Stomach (tissue), 9 donors: ENCODE results near the gene GPRIN1. TPM values are rescaled to one million over a fixed set of nuclear protein-coding genes. Genes with fewer than 3 reads are reported as not detected.
A peak's percentile ranks its signal among the peaks of the same experiment; 100 is the strongest.

ENCODE experiments used
- DNase-seq, 2 donors: peaks; one replicate each; pipeline versions ENCODE4 v3.0.0 to v3.0.0-alpha.2; 2013 to 2019
- H3K27ac ChIP-seq, 5 donors: fragments of 200-600 bp in 4 of 5; sonication (generic) in 4 of 5; one replicate each; pipeline ENCODE4 v1.5.1; 2013 to 2019; ENCODE audit warnings: mild to moderate bottlenecking in 1 of 5, moderate library complexity in 1 of 5
- H3K27me3 ChIP-seq, 3 donors: fragments of 200-600 bp; sonication (generic); one replicate each; pipeline ENCODE4 v1.5.1; 2017 to 2019; ENCODE audit warnings: mixed run types in 1 of 3
- H3K36me3 ChIP-seq, 4 donors: fragments of 200-600 bp; sonication (generic); 1 replicate in 3 of 4; 2 replicates in 1 of 4; pipeline ENCODE4 v1.5.1; 2016 to 2019
- H3K4me1 ChIP-seq, 4 donors: fragments of 200-600 bp; sonication (generic); one replicate each; pipeline ENCODE4 v1.5.1; 2016 to 2019
- H3K4me3 ChIP-seq, 4 donors: fragments of 200-600 bp; sonication (generic) in 3 of 4; one replicate each; pipeline ENCODE4 v1.5.1; 2016 to 2019; ENCODE audit warnings: mild to moderate bottlenecking in 1 of 4
- H3K9me3 ChIP-seq, 4 donors: fragments of 200-600 bp; sonication (generic); one replicate each; pipeline ENCODE4 v1.5.1; 2016 to 2019
- EP300 ChIP-seq: sonication (generic); formaldehyde crosslinking; IDR thresholded peaks from one replicate; pipeline ENCODE4 v1.6.1; 2017; ENCODE audit warnings: antibody characterized with exemption
- POLR2A ChIP-seq, 4 donors: fragments of 450-650 bp; IDR thresholded peaks; one replicate each; pipeline ENCODE4 v1.6.1; 2016; ENCODE audit warnings: antibody characterized with exemption in 4 of 4, control low read depth in 2 of 4, mild to moderate bottlenecking in 1 of 4, moderate library complexity in 1 of 4
- POLR2AphosphoS5 ChIP-seq, 3 donors: sonication (generic); formaldehyde crosslinking; IDR thresholded peaks; one replicate each; pipeline ENCODE4 v1.6.1; 2016; ENCODE audit warnings: antibody characterized with exemption in 3 of 3
- WGBS, 5 donors: extraction: QIAGEN DNeasy Blood & Tissue Kit in 3 of 5; methylation state at CpG; one replicate each; pipeline versions ENCODE4 v1.1.5 to v1.1.7; 2013 to 2018; 5-methylcytosine and 5-hydroxymethylcytosine counted together
- intact Hi-C: fragments of 100-400 bp; cut with DNase I; formaldehyde crosslinking; loops from one replicate; pipeline ENCODE4 v1.15.1; 2023; ENCODE audit warnings: low total_unique reads
- polyA plus RNA-seq, 3 donors: library from polyadenylated mRNA; stranded (reverse); fragments of 200-250 nt; gene quantifications; one replicate each; pipeline ENCODE4 v1.2.3, GENCODE V29; 2013
- total RNA-seq, 5 donors: library from RNA; depleted of rRNA; stranded (reverse); fragments of >200 nt; gene quantifications; one replicate each; pipeline versions ENCODE4 v1.1.0 to v1.2.3, GENCODE V29; 2014 to 2016
- TF ChIP-seq, protein P1 (sequence below), 7 experiments: fragments of 450-650 bp in 4 of 7; fragments of 200-600 bp in 3 of 7; sonication (generic) in 3 of 7; IDR thresholded peaks; one replicate each; pipeline ENCODE4 v1.5.1; 2016 to 2019; ENCODE audit warnings: antibody characterized with exemption in 7 of 7, control low read depth in 2 of 7, mild to moderate bottlenecking in 1 of 7
- donor health status: healthy with polysubstance abuse.
- donor health status: Bipolar disorder and iron deficiency.
- donor health status: healthy.

The GPRIN1 gene
- total and polyA plus RNA-seq, 8 donors, result 0.30 to 1.4 (median 0.59) TPM; not detected in 2

DNA sequence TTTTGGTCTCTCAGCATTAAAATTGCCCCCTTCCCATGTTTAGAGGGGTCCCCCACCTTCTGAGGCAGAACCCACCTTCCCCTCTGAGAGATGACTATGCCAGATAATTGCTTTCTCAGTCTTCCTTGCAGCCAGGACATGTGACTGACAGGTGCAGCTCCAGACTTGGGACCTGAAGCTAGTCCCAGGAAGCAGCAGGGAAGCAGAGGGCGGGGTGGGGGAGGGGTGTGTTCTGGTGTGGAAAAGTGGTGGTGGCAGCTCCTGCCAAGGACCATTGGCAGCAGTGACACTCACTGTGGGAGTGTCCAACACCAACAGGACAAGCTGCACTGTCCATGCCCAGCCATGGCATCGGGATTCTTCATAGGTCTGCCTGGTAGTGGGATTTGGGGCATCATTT lies 22.8 kb upstream of the GPRIN1 start:
- Histone ChIP-seq H3K4me3 (no peak overlapping the region), H3K9me3 (no peaks in the 10 kb centered on the region)

DNA sequence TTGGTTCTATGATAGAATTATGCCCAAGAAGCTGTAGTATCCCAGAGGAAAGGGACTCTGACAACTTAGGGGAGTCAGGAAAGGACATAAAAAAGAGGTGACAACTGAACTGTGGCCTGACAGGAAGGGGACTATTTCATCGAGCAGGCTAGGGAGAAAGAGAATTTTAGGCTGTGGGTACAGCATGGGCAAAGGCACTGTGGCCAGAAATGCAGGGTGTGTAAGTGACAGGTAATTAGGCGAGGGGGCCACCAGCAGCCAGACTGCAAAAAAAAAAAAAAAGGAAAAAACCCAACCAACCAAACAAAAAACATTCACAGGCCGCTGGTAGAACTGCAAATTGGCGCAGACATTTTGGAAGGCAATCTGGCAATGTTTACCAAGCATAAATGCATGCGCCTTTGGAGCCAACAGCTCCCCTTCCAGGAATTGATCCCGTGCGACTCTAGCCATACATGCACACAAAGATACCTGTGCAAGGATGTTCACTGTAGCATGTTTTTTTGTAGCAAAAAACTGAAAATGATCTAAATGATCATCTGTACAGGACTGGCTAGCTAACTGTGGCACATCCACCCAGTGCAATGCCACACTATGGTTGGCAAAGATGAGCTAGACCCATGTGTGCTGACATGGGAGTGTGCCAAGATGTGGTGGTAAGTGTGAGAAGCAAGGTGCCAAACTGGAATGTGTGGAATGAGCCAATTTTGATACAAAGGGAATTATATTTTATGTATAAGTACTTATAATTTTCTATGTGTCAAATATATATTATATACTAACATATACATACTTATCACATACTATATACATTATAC lies 21.6 kb upstream of the GPRIN1 start:
- DNase-seq, result no peak
- peaks cover 11 to 97% (median 73%) of the 10 kb centered on the region in 3 donors for H3K27me3 ChIP-seq
- intact Hi-C loops, result no loop called here
- H3K4me3 ChIP-seq, result no peak overlapping the region
- no peaks in the 10 kb centered on the region for H3K36me3 ChIP-seq
- no peak overlapping the region for H3K27ac ChIP-seq
- peaks cover 13 to 22% (median 20%) of the 10 kb centered on the region in 4 donors for H3K4me1 ChIP-seq
- 61 to 76% (median 69%) methylated on average over 7 of the region's 7 CpGs for WGBS, 5 donors
- TF ChIP-seq EP300, result no peak
- TF ChIP-seq, protein P1, sequence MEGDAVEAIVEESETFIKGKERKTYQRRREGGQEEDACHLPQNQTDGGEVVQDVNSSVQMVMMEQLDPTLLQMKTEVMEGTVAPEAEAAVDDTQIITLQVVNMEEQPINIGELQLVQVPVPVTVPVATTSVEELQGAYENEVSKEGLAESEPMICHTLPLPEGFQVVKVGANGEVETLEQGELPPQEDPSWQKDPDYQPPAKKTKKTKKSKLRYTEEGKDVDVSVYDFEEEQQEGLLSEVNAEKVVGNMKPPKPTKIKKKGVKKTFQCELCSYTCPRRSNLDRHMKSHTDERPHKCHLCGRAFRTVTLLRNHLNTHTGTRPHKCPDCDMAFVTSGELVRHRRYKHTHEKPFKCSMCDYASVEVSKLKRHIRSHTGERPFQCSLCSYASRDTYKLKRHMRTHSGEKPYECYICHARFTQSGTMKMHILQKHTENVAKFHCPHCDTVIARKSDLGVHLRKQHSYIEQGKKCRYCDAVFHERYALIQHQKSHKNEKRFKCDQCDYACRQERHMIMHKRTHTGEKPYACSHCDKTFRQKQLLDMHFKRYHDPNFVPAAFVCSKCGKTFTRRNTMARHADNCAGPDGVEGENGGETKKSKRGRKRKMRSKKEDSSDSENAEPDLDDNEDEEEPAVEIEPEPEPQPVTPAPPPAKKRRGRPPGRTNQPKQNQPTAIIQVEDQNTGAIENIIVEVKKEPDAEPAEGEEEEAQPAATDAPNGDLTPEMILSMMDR (IDR thresholded peaks at IDR 0.05), result no peak
- no peak for TF ChIP-seq POLR2AphosphoS5 (IDR thresholded peaks at IDR 0.05)
- no peak for TF ChIP-seq POLR2A (IDR thresholded peaks at IDR 0.05)
- no peaks in the 10 kb centered on the region for H3K9me3 ChIP-seq

More for the DNA sequence above, 22.8 kb upstream of the GPRIN1 start:
- TF ChIP-seq, protein P1 (IDR thresholded peaks at IDR 0.05), result no peak
- TF ChIP-seq POLR2AphosphoS5 (IDR thresholded peaks at IDR 0.05) (no peak), POLR2A (IDR thresholded peaks at IDR 0.05) (no peak), EP300 (no peak)
- intact Hi-C loops, result no loop called here
- H3K27me3 ChIP-seq, result peaks cover 11 to 92% (median 61%) of the 10 kb centered on the region in 3 donors
- H3K4me1 ChIP-seq, result peaks cover 13 to 22% (median 19%) of the 10 kb centered on the region in 4 donors
- H3K27ac ChIP-seq, result no peak overlapping the region
- no peaks in the 10 kb centered on the region for H3K36me3 ChIP-seq
- WGBS, 5 donors, result 77 to 94% (median 88%) methylated on average over 2 of the region's 2 CpGs
- DNase-seq, result no peak

DNA sequence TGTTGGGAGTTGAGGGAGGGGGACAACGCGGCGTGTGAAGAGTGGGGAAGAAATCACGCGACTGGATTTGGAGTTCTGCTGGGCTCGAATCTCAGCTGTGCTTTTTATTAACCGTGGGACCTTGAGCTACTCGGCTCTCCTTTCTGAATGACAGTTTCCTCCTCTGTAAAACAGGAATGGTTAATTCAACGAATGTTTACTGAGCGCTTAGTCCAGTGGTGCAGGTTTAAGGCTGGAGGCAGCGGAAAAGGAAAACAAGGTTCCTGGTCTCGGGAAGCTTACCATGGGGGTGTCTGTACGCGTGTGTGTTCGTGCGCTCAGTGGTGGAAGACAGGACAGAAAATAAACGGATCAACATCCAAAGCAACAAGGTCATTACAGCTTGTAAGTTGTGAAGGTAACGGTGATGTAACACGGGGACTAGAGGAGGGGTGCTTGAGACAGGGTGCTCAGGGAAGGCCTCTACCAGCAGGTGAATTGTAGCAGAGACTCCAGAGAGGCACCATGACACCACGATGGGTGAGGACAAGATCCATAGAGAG lies 20.8 kb upstream of the GPRIN1 start:
- Histone ChIP-seq H3K9me3 (no peaks in the 10 kb centered on the region), H3K36me3 (no peaks in the 10 kb centered on the region), H3K4me3 (peak overlapping the region; percentile 31 to 48 (median 36)), H3K4me1 (peaks cover 13 to 23% (median 20%) of the 10 kb centered on the region in 4 donors), H3K27ac (no peak overlapping the region), H3K27me3 (peaks cover 11 to 97% (median 79%) of the 10 kb centered on the region in 3 donors)
- intact Hi-C loops, result no loop called here
- DNase-seq, result no peak
- TF ChIP-seq POLR2A (IDR thresholded peaks at IDR 0.05) (no peak), EP300 (no peak), POLR2AphosphoS5 (IDR thresholded peaks at IDR 0.05) (no peak)
- TF ChIP-seq, protein P1 (IDR thresholded peaks at IDR 0.05), result no peak
- WGBS, 5 donors, result 6 to 9% (median 7%) methylated on average over 20 of the region's 20 CpGs

DNA sequence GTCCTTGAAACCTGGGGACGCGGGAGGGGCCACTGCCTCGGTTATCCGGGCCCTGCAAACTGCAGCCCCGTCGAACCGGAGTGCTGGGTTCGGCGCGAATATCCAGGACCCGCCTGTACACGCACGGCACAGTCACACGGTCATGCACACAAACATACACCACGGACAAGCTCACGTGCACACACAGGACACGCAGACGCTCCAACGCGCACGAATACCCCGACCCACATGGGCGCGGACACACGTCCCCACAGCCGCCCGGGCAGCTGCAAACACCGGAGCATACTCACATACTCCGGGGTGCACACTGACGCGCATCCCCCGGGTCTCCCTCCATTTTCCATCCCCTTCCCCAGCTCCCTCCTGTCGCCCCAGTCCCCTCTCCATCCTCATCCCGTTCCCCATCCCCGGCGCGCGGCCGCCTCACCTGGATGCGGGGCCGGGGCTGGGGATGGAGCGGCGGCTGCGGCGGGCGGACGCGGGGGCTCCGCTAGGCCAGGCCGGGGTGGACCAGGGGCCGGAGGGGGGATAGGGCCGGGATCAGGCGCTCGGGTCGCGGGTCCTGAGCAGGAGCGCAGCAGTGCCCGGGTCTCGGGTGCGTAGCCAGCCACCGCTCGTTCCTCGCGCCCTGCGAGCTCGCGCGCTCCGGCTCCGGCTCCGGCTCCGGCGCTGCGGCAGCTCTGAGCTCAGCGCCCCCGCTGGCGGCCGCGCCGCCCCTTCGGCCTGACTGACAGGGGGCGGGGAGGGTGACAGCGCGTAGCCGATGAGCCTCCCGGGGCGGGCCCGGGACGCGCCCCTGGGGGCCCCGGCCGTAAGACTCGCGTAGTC lies 20.1 kb upstream of the GPRIN1 start, which contains the start of the genes EIF4E1B and SNCB:
Gene EIF4E1B, plus strand, starts transcription at position 823 of the 828 bp plus-strand sequence. CDS start 12,113 bp downstream, outside the sequence.
Gene SNCB, minus strand, starts transcription at position 682 of the 828 bp plus-strand sequence. CDS start 880 bp downstream, outside the sequence.
- peaks cover 11 to 97% (median 81%) of the 10 kb centered on the region in 3 donors for H3K27me3 ChIP-seq
- no peak within 1 kb of the TSS for H3K27ac ChIP-seq
- WGBS, 5 donors, result 0 to 4% (median 2%) methylated on average over 43 to 94 of the region's 94 CpGs
- peaks cover 13 to 23% (median 20%) of the 10 kb centered on the region in 4 donors for H3K4me1 ChIP-seq
- no peaks in the 10 kb centered on the region for H3K36me3 ChIP-seq
- no peak for TF ChIP-seq EP300
- TF ChIP-seq POLR2AphosphoS5 (IDR thresholded peaks at IDR 0.05), result no peak
- no peak for TF ChIP-seq POLR2A (IDR thresholded peaks at IDR 0.05)
- TF ChIP-seq, protein P1 (IDR thresholded peaks at IDR 0.05), result no peak
- H3K4me3 ChIP-seq, result peak within 1 kb of the TSS; percentile 31 to 48 (median 36)
- peak in 1 of 2 donors; percentile 84 for DNase-seq
- intact Hi-C loops, result no loop called here
- no peaks in the 10 kb centered on the region for H3K9me3 ChIP-seq
